Bronchial epithelial cell (primary cell): Measurements from ENCODE around the gene PLPP3. TPM values are rescaled to one million over a fixed set of nuclear protein-coding genes. Genes with fewer than 3 reads are reported as not detected.

ENCODE experiments used
- DNase-seq: peaks from one replicate; pipeline ENCODE4 v3.0.0-alpha.2; 2010; ENCODE audit warnings: low read depth
- FAIRE-seq: peaks from 2 replicates; lab custom pipeline; 2011; peaks lifted over from hg19 to GRCh38; lab: Jason Lieb, UNC
- H3K27me3 ChIP-seq: 2 replicates; pipeline ENCODE4 v1.5.1; 2011; ENCODE audit warnings: low read length; ENCODE audit not compliant: control insufficient read depth, insufficient read depth
- H3K36me3 ChIP-seq: 2 replicates; pipeline ENCODE4 v1.5.1; 2011; ENCODE audit warnings: low read length; ENCODE audit not compliant: control insufficient read depth, insufficient read depth
- H3K4me3 ChIP-seq: 2 replicates; pipeline ENCODE4 v1.5.1; 2011; ENCODE audit warnings: mild to moderate bottlenecking, low read depth, low read length, control low read depth
- total RNA-seq: library from RNA; depleted of rRNA; stranded (reverse); fragments of >200 nt; gene quantifications from 2 replicates; pipeline ENCODE4 v1.2.1, GENCODE V29; 2014
- TF ChIP-seq, protein P1 (sequence below): IDR thresholded peaks from 2 replicates; pipeline ENCODE4 v1.5.1; 2011; ENCODE audit warnings: mild to moderate bottlenecking, moderate library complexity, low read length, control low read depth, inconsistent platforms; ENCODE audit not compliant: insufficient read depth, severe bottlenecking

The PLPP3 gene
- total RNA-seq, 1 donor from 2014 or later, result 3.4 TPM

DNA sequence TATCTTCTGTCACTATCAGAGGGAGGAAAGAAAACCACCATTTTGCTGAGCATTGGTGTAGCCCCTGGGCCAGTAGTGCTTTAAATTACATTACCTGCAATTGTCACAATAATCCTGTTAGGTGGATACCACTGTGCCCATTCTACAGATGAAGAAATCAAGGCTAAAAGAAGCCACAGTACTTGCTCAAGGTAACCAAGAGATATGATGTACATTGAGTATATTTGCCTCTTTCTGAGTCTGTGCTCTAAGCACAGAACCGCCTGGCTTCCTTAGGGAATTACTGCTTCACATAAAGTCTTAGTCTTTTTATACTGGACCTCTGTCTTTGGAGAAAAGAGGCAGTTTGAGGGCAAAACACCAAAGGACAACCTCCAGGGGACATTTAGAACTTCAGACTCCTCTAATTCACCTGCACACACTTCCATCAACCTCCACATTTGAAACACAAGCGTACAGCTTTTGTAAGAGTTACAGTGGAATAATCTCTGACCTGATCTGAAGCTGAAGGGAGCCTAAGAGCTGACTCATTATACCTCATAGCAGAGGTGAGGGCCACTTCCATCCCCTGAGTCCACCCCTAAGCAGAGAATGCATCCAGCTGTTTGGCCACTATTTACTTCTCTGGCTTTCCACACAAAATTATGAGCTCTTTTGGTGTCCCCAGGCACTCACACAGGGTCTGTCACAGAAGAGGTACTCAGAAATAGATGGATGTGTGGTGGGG lies 61.8 kb downstream of the PLPP3 start:
- TF ChIP-seq, protein P1, sequence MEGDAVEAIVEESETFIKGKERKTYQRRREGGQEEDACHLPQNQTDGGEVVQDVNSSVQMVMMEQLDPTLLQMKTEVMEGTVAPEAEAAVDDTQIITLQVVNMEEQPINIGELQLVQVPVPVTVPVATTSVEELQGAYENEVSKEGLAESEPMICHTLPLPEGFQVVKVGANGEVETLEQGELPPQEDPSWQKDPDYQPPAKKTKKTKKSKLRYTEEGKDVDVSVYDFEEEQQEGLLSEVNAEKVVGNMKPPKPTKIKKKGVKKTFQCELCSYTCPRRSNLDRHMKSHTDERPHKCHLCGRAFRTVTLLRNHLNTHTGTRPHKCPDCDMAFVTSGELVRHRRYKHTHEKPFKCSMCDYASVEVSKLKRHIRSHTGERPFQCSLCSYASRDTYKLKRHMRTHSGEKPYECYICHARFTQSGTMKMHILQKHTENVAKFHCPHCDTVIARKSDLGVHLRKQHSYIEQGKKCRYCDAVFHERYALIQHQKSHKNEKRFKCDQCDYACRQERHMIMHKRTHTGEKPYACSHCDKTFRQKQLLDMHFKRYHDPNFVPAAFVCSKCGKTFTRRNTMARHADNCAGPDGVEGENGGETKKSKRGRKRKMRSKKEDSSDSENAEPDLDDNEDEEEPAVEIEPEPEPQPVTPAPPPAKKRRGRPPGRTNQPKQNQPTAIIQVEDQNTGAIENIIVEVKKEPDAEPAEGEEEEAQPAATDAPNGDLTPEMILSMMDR, result no peak
- no peak overlapping the region for H3K4me3 ChIP-seq
- H3K27me3 ChIP-seq, result no peaks in the 10 kb centered on the region
- FAIRE-seq (no peak), DNase-seq (peak; percentile 12)
- H3K36me3 ChIP-seq, result no peaks in the 10 kb centered on the region

DNA sequence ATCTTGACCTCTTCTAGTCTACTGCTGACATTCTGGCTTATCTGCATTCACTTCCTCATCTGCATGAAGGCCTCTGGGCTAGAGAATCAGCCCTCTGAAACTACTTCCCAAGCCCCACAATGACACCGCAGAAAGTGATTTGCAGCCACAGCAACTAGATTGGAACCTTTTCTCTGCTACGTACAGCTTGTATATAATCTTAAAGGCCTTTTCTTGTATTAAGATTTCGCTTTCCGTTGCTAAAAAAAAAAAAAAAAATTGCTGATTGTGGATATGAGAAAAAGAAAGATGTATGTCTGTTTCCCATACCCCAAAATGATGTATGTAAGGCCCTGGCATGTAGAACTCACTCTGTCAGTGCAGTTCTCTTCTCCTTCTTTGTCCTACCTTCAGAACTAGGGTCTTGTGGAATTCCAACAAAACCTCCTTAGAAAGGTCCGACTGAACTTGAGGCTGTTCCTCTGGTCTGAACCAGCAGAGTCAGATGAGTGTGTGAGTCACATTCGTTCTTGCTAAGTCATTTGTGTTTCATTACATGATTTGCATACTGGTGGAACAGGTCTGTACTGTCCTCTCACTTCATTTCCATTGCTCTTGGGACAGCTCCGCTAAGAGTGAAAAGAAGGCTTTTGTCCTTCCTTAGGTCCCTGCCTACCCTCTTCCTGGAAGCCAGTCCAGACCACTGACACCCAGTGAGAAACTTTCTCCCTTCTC lies 62.7 kb downstream of the PLPP3 start:
- peak; percentile 96 for FAIRE-seq
- DNase-seq, result peak; percentile 97
- TF ChIP-seq, protein P1, result no peak
- no peaks in the 10 kb centered on the region for H3K27me3 ChIP-seq
- H3K36me3 ChIP-seq, result no peaks in the 10 kb centered on the region
- H3K4me3 ChIP-seq, result no peak overlapping the region

DNA sequence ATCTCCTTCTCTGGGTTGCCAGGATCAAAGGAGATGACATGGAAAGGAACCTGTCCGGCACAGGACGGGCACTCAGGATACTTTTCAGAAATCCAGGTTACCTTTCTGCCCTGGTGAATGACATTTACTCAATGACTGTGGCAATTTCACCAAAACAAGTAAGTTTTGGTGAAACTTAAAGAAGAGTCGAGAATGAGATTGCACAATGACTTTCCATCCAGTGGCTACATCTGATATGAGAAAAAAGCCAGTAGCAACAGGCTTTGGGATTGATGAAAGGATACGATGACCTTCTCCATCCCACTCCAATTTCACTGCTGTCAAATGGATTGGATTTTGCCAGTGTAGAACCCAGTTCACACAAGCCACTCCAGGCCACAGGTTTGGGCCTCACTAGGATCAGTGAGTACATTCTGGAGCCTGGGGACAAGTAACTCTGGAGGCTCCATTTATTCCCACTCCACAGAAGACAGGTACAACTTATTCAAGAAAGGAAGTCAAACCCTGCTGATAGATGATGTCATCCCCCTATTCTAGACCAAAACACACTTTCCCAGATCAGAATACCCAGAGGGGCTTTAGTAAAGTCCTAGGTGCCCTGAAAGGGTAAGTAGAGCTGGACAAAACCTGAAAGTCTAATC lies 63.3 kb downstream of the PLPP3 start:
- TF ChIP-seq, protein P1, result no peak
- FAIRE-seq (no peak), DNase-seq (no peak)
- no peaks in the 10 kb centered on the region for H3K27me3 ChIP-seq
- no peaks in the 10 kb centered on the region for H3K36me3 ChIP-seq
- no peak overlapping the region for H3K4me3 ChIP-seq

DNA sequence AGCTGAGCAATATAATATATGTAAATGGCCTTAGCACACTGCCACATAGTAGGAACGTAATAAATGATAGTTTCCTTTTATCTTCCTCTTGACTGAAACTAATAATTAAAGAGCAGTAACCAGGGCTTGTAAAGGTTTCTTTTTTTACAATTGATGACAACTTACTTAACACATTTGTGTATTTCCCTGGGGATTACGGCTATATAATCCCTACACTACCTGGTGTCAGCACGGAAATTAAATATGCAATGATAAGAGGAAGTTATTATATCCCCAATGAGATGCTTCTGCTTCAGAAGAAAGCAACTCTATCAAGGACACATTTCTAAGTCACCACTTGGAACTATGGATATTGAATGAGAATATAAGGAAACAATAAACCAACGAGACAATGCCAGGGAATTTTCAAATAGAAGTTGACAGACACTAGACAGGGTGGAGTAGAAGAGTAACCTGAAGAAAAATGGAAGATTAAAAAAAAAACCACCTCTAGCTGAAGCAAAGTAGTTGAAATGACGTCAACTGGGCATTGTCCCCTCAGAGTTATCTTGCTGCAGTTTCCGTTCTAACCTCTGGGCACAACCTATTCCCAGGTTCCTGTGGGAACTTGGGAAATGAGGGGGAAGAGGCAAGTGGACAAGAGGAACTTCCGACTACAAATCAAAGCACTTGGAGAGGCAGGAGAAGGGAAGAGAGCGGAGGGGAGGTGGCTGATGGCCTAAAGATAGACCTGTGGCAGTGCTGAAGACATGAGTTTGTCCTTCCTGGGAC lies 66.5 kb downstream of the PLPP3 start:
- TF ChIP-seq, protein P1, result no peak
- Histone ChIP-seq H3K36me3 (no peaks in the 10 kb centered on the region), H3K4me3 (no peak overlapping the region), H3K27me3 (no peaks in the 10 kb centered on the region)
- DNase-seq (no peak), FAIRE-seq (no peak)

DNA sequence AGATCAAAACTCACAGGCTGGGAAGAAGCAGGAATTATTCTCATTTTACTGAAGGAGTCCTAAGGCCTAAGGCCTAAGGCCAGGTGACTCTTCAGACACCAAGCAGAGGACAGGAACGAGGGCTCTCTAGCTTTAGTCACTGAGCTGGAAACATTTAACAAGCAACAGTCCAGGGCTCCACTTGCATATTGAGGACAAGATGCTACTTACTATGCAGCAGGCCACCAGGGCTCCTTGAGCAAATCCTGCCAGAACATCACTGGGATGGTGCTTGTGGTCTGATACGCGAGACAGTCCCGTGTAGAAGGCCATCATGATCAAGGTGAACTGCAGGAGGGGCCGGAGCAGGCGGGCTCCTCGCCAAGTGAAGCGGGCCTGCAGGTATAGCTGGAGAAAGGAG lies 67.6 kb downstream of the PLPP3 start:
- Histone ChIP-seq H3K4me3 (no peak overlapping the region), H3K36me3 (no peaks in the 10 kb centered on the region), H3K27me3 (no peaks in the 10 kb centered on the region)
- FAIRE-seq, result no peak
- no peak for DNase-seq
- TF ChIP-seq, protein P1, result no peak
